Posterior vena cava (tissue), 2 donors: Measurements from ENCODE around the gene RNPC3. TPM values are rescaled to one million over a fixed set of nuclear protein-coding genes. Genes with fewer than 3 reads are reported as not detected.
A peak's percentile ranks its signal among the peaks of the same experiment; 100 is the strongest.

ENCODE experiments used
- DNase-seq: peaks from one replicate; pipeline ENCODE4 v3.0.0-alpha.2; 2020; ENCODE audit warnings: low spot score
- intact Hi-C, 2 donors: fragments of 100-400 bp; cut with DNase I; formaldehyde crosslinking; loops; one replicate each; pipeline versions ENCODE4 v1.14.1 to v1.14.2; 2022 to 2023
- long read RNA-seq, 2 donors: library from polyadenylated mRNA; unstranded; transcript quantifications; one replicate each; pipeline ENCODE4 v2.0.0, GENCODE V29; 2020 to 2021
- total RNA-seq, 2 donors: library from RNA; stranded (reverse); fragmentation: NEBNext Ultra II Directional; extraction: Animal tissue kit (Norgen Biotek cat#: 25700); gene quantifications; one replicate each; pipeline ENCODE4 v1.2.1, GENCODE V29; 2021
- donor health status: DM: yes; HTN: yes; CAD: no.
- donor health status: DM: yes; HTN: yes; CAD: no.

The RNPC3 gene, protein sequence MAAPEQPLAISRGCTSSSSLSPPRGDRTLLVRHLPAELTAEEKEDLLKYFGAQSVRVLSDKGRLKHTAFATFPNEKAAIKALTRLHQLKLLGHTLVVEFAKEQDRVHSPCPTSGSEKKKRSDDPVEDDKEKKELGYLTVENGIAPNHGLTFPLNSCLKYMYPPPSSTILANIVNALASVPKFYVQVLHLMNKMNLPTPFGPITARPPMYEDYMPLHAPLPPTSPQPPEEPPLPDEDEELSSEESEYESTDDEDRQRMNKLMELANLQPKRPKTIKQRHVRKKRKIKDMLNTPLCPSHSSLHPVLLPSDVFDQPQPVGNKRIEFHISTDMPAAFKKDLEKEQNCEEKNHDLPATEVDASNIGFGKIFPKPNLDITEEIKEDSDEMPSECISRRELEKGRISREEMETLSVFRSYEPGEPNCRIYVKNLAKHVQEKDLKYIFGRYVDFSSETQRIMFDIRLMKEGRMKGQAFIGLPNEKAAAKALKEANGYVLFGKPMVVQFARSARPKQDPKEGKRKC
- 10 to 100 TPM; 23.1 to 26.8 TPM for total RNA-seq
- long read RNA-seq, donor 1, partial matches to known transcripts = 5 of 11 reads
- long read RNA-seq, donor 1, other reads (novel, unspliced or antisense) = 5 of 11 reads
- long read RNA-seq, donor 2, partial matches to known transcripts = 10 of 15 reads
- long read RNA-seq, donor 2, other reads (novel, unspliced or antisense) = 5 of 15 reads

DNA sequence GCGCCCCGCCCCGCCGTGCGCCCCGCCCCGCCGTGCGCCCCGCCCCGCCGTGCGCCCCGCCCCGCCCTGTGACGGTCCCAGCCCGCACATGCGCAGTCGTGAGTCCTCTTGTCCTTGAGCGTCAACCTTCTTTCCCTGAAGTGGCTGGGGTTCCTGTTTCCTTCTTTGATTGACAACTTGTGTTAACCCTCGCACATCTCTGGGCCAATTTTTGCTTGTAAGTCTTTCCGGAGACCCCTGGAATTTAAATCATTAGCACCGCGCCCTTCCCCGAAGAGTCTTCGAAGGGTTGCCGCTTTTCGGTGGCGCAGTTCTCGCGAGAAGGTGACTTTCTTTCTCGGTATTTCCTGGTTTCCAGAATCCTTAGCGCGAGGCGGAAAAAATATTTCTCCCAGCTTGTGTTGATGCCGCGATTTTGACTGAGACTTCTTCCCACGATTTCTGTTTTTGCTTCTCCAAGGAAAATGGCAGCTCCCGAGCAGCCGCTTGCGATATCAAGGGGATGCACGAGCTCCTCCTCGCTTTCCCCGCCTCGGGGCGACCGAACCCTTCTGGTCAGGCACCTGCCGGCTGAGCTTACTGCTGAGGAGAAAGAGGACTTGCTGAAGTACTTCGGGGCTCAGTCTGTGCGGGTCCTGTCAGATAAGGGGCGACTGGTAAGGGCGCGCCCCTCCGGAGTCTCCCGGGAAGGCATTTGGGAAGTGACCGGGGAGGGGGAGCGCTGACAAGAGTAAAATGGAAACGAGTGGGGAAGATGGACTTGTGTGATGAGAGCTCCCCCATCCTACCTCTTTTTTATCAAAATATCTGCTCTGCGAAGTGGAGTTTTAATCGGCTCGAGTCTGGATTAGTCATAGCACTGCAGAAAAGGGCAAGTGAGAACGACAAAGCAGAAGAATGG is at the start of gene RNPC3:
RNPC3 (plus strand) TSS at position 93 of the 901 bp plus-strand sequence; CDS start at position 465, 372 bp downstream.
- intact Hi-C loops = no loop called here
- DNase-seq = peak; percentile 96

DNA sequence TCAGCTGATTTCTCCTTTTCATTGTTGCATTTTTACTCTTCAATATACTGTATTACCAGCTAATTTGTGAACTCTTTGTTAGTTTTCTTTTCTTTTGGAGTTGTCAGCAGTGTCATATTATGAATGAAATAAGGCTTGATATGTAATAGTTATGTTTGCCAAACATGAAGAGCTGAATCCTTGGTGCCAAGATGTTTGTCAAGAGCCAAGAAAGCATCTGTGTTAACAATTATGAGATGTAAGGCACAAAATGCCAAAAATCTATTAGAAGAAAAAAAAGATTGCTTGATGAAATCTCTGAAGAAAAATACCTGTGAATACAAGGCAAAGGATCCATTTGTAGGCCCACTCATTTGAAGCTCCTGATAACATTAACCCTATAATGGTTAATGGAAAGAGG is 48.4 kb upstream of the RNPC3 start:
- DNase-seq = no peak
- intact Hi-C loops = no loop called here

DNA sequence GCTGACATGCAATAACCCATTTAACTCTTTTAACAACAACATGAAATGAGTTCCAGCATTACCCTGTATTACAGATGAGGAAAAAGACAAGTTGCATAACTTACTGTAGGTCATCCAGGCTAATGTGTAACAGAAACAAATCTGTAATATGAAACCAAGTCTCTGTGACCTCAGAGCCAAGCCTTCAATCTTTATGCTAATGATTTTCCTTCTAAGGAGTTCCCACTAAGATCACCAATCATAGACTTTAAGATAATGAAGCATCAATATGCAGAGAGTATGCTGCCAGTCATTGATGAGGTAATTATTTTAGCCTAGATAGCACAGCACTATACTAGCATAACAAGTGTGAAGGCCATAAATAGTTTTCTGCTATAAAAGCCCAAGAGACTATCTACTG is 35.6 kb upstream of the RNPC3 start:
- intact Hi-C loops = loop anchor here in 1 of 2 donors (5.0 kb wide), 1 partner anchor 1908 kb away; no protein-coding TSS in a partner anchor
- no peak for DNase-seq

DNA sequence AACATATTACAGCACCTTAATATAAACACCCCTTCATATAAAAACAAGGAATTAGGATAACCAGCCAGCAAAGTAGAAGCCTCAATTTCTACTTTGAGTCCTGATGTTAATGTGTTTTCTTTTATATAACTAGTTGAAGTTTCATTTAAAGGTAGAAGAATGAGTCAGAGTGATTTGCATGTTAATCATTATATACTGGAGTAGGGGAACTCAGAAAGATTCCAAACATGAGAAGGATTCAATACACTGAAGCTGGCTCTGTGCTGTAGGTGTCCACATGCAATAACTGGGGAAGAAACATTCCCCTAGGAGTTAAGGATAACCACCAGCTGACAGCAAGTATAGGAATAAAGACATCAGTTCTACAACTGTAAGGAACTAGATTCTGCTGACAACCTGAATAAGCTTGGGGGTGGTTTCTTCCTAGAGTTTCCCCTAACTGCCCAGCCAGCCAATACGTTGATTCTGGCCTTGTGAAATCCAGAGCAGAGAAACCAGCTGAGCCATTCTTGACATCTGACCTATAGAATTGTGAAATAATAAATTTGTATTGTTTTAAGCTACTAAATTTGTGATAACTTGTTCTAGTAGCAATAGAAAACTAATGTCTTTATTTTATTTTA is 33.4 kb upstream of the RNPC3 start:
- intact Hi-C loops = loop anchor here in 1 of 2 donors (5.0 kb wide), 1 partner anchor 1910 kb away; no protein-coding TSS in a partner anchor
- no peak for DNase-seq

DNA sequence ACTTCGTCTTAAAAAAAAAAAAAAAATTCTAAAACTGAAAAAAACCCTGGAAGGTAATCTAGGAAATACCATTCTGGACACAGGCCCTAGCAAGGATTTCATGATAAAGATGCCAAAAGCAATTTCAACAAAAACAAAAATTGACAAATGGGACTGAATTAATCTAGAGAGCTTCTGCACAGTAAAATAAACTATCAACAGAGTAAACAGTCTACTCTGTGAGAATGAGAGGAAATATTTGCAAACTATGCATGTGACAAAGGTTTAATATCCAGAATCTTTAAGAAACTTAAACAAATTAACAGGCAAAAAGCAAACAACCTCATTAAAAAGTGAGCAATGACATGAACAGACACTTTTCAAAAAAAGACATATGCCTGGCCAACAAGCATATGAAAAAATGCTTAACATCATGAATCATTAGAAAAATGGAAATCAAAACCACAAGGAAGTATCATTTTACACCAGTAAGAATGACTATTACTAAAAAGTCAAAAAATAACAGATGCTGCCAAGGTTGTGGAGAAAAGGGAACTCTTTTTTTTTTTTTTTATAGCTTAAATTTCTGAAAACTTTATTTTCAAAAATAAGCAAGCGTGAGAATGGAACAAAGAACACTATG is 29.4 kb upstream of the RNPC3 start:
- DNase-seq = no peak
- intact Hi-C loops = no loop called here

DNA sequence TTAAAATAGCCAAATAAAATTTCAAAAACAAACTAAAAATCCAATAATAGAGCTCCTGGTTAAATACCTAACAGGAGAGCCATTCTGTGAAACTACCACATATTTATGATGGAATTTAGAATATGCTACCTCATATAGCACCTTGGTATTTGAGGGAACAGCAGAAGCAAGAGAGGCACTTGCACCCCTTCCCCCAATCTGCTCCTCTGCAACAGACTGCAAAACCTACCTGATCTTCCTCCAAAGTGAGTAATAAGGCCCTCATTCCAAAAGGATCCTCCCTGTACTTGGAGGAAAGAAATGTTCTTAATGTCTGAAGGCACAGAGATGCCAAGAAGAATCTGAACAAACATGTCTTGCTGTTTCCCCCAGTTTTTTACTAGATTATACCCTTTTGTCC is 28.1 kb upstream of the RNPC3 start:
- intact Hi-C loops = no loop called here
- DNase-seq = no peak

DNA sequence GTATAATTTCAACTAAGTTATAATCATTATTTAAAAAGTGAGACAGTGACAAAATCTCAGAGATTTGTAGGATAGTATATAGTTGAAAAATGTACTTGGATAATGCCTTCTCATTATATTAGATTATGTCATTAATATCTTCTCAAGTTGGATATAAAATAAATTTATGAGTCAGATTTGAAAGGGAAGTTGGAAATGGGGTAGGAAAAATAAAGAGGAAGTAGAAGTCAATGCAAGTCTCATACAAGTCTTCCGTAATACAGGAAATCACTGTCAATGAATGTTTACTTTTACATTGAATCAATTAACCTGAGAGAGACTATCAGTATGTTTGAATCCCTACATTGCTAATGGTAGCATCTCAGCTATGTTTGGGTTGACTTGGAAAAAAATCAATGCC is 16.2 kb upstream of the RNPC3 start:
- no peak for DNase-seq
- intact Hi-C loops = no loop called here

DNA sequence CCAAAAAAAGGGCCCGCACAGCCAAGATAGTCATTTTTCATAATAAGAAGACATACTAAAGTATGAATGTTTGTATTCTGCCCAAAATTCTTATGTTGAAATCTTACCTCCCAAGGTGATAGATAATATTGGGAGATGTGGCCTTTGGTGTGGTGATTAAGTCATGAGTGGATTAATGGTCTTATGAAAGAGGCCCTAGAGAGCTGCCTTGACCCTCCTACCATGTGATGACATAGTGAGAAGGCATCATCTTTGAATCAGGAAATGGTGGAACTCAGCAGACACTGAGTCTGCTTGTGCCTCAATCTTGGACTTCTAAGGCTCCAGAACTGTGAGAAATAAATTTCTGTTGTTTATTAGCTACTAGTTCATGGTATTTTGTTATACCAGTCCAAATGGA is 11.8 kb upstream of the RNPC3 start:
- intact Hi-C loops = loop anchor here in 1 of 2 donors (5.0 kb wide), 1 partner anchor 406 kb away; the partner anchor contains the start of gene COL11A1

DNA sequence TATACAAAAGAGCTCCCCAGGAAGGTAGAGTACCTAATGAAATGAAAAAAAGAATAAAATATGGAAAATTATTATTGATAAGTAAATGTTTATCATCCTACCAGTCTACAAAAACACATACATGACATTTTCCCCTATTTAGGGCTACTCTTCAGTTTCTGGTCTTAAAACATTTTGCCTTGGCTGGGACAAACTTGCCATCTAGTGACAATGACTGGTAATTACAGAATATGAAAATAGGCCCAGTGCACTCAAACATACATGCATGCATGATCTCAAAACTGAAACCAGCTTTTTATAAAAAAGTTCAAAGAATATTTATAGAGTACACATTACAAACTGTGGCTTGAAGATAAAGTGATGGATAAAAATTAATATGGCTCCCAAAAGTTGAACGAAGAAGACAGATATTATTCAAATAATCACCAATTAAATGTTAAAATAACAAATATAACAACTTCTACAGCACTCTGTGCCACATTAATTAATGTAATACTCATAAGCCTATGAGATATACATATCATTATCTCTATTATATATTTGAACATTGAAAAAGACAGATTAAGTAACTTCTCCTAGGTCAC is 10.5 kb upstream of the RNPC3 start:
- no peak for DNase-seq
- intact Hi-C loops = loop anchor here in 1 of 2 donors (5.0 kb wide), 1 partner anchor 408 kb away; the partner anchor contains the start of gene COL11A1

More for the DNA sequence above, 11.8 kb upstream of the RNPC3 start:
- no peak for DNase-seq

DNA sequence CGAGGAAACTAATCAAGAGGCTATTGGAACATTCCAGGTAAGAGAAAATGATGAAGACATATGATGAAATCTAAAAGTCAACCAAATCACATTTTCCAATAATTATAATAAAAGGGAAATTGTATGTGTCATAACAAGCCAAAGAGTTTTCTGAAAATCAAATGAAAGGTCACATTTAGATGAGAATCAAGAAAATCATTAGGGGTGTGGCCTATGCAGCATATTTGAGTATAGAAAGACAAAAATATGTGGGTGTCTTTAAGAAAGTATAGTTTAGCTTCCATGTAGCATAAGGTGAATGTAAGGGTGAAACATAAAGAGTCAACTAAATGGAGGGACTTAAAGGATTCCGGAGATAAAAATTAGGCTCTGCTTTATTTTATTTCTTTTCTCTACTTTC is 9.2 kb upstream of the RNPC3 start:
- intact Hi-C loops = no loop called here
- DNase-seq = no peak

DNA sequence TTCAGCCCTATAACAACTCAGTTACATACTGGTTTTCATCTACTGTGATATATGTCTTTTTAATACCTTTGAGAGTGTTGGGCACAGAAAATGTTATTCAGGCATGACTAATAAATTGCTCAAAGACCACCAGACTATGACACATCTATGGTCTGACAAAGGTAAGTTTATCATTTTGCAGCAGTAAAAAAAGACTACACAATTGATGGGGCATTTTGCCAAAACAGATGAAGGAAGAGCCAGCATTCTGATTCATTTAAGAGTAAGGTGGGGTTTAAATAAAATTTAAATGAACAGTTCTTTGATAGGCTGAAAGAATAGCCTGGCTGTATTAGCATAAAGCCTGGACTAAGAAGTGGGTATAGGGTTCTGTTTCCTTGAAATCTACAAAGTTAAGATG is 8.8 kb upstream of the RNPC3 start:
- intact Hi-C loops = no loop called here
- DNase-seq = no peak

DNA sequence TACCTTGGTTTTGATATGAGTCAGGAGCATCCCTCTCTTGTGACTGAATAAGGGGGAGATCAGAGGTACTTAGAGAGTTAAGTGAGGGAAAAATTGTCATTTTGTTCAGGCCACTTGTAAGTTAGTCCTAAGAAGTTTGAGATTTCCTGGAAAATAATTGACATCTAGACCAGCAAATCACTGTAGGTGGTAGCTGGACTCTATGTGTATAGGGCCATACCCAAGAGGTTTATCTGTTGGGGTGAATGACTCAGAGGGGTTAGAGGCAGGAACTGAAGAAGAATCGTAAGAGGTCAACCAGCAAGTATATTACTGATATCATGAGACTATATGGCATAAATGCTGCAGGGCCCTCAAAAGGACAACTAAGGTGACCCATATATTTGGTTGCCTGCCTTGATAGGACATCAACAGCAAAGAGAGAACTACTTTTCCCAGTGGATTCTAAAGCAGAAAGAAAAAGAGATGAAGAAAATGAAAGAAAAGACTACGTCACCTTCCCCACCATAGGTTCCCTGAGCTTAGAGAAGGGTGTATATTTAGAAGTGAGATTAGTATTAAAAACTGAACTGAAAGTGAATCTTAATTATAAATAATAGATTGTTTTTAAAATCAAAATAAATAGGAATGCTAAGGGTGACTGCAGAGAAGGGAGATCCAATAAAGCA is 8.0 kb upstream of the RNPC3 start:
- DNase-seq = no peak
- intact Hi-C loops = no loop called here

DNA sequence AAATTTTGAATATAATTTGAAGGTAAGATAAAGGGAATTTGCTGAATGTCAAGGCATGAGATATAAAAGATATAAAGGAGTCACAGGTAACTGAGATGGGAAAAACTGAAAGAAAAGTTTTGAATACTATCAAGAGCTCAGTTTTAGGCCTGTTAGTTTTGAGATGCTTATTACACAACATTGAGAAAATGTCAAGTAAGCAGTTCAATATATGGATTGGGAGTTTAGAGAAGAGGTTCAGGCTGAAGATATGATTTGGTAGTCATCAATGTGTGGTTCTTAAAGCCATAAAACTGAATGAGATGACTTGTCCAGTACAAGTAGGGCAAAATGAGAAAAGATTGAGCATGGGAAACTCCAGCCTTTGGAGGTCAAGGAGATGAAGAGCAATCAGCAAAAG is 4.7 kb upstream of the RNPC3 start:
- intact Hi-C loops = no loop called here
- DNase-seq = no peak

DNA sequence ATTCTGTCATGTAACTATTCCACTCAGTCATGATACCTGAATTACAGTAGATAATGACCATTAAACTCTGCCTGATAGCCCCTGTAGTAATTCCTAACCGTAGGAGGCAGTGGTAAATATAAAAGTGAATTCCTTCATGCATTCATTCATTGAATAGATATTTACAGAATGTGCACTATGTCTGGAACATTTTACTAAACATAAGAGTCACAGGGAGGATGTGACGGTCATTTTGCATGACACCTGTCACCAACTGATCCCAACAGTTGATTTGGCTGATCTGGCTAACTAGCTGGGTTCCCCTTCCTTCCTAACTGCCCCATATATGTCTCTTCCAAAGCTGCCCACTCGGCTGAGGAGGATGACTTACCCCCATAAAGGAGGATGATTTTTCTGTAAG is 2.2 kb upstream of the RNPC3 start:
- intact Hi-C loops = no loop called here
- no peak for DNase-seq

DNA sequence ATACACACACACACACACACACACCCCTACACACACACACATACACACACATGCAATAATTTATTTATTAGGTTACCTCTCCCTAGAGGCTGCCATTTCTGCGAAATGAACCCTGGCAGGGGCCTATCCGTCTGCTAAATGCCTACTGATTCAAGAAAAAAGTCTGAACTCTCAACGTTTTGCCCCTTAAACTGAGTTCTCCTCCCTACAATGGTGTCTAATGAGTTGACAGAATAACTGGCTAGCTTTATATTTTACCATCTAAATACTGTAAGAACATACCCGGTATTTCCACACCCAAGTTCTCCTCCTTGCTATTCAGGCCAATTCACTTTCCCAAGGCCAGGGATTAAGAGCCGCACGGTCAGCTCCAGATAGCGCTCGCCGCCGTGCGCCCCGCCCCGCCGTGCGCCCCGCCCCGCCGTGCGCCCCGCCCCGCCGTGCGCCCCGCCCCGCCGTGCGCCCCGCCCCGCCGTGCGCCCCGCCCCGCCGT is 339 bp upstream of the RNPC3 start:
- no peak for DNase-seq
- intact Hi-C loops = no loop called here

DNA sequence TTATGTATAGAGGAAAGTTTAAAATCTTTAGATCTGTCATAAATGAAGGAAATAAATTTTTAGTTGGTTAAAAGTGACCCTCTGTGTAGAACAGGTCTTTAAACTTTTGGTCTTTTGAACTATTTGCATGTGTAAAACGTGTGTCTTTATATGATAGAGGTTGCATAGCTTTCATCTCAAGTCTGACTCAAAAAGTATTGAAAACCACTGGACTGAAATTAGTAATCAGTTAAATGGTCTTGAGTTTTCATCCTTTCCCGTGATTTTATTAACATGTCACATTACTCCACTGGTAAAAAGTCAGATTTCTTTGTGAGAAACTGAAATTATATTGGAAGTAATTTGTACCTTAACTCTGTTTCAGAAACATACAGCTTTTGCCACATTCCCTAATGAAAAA is 1.8 kb downstream of the RNPC3 start:
- intact Hi-C loops = no loop called here
- no peak for DNase-seq

DNA sequence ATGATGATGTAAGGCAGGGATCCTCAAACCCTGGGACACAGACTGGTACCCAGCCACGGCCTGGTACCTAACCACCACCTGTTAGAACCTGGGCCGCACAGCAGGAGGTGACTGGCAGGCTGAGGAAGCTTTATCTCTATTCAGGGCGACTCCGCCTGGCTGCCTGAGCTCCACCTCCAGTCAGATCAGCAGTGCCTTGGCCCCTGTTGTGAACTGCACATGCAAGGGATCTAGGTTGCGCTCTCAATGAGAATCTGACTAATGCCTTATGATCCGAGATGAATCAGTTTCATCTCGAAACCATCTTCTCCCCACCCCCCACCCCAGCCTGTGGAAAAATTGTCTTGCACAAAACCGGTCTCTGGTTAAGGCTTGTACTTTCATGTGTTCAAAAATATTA is 4.2 kb downstream of the RNPC3 start:
- DNase-seq = no peak
- intact Hi-C loops = no loop called here

DNA sequence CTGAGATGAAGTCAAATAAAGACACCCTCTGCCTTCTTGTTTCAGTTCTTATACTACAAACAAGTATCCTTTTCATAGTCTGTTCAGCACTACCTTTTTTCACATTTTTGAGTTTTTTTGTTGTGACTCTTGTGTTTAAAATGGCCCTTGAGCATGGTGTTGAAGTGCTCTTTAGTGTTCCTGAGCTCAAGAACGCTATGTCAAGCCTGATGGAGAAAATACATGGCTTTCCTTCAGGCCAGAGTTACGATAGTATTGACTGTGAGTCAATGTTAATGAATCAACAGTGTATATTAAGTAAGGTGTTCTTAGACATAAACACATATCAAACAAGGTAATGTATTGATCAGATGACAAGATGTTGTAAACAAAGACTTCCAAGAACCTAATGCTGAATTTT is 12.7 kb downstream of the RNPC3 start:
- DNase-seq = no peak
- intact Hi-C loops = no loop called here
